ENCODE data around the gene RRP15.
A peak's percentile ranks its signal among the peaks of the same experiment; 100 is the strongest.

RRP15 gene

GRCh38 chr1:218368686-218369085 lies 83.6 kb downstream of the RRP15 start:
- H2BK5ac ChIP-seq (ENCODE audit: low read length), result no peak overlapping the region
- H3K27ac ChIP-seq (replicated peaks; ENCODE audit: low read length), result no peak overlapping the region
- H3K4me2 ChIP-seq (ENCODE audit: insufficient read depth, low read length, poor library complexity, severe bottlenecking), result no peak overlapping the region
- H3K18ac ChIP-seq (ENCODE audit: low read length), result no peak overlapping the region
- no peak for DNase-seq (ENCODE audit: low spot score)
- no peak overlapping the region for H3K4ac ChIP-seq (ENCODE audit: low read length)
- no peaks in the 10 kb centered on the region for H3K36me3 ChIP-seq (replicated peaks in 1 of 2; ENCODE audit: control insufficient read depth in 2 of 2, insufficient read depth in 2 of 2, low read length in 2 of 2)
- H2AK5ac ChIP-seq (ENCODE audit: low read depth, low read length), result no peak overlapping the region
- WGBS, 2 donors (ENCODE audit: extremely low coverage in 2 of 2, insufficient read length in 2 of 2, insufficient replicate concordance in 1 of 2), result no CpG with 5 or more reads among the region's 7 CpGs
- no peak overlapping the region for H2BK15ac ChIP-seq (ENCODE audit: low read length)
- no peak overlapping the region for H2AFZ ChIP-seq (ENCODE audit: low read length)
- no peak overlapping the region for H3K23ac ChIP-seq (ENCODE audit: low read depth, low read length, poor library complexity)
- no peaks in the 10 kb centered on the region for H3K79me1 ChIP-seq (ENCODE audit: low read depth, low read length)
- no peak overlapping the region for H2BK12ac ChIP-seq (ENCODE audit: low read length)
- H3K4me1 ChIP-seq (ENCODE audit: control insufficient read depth in 2 of 2, insufficient read depth in 1 of 2, low read depth in 1 of 2, low read length in 2 of 2), result peaks cover 0 to 5% of the 10 kb centered on the region in 2 donors
- H4K91ac ChIP-seq (ENCODE audit: low read depth, low read length, poor library complexity), result no peak overlapping the region
- no peak overlapping the region for H2BK120ac ChIP-seq (ENCODE audit: low read depth, low read length)
- no peak overlapping the region for H4K8ac ChIP-seq (ENCODE audit: low read depth, low read length)
- H3K4me3 ChIP-seq (ENCODE audit: low read length in 2 of 2), result no peak overlapping the region
- no peak overlapping the region for H3K9ac ChIP-seq (ENCODE audit: low read depth, low read length, poor library complexity)
- H3K9me3 ChIP-seq (replicated peaks in 1 of 2; ENCODE audit: control insufficient read depth in 2 of 2, insufficient read depth in 1 of 2, low read depth in 1 of 2, low read length in 2 of 2), result no peaks in the 10 kb centered on the region
- H3K27me3 ChIP-seq (ENCODE audit: control insufficient read depth in 3 of 3, insufficient read depth in 3 of 3, low read depth in 1 of 3, low read length in 3 of 3), result no peaks in the 10 kb centered on the region
- H3K14ac ChIP-seq (ENCODE audit: low read length), result no peak overlapping the region

- H2AK5ac ChIP-seq (ENCODE audit: low read depth, low read length), result no peak overlapping the region
Observed at GRCh38 chr1:218369688-218370511, 84.8 kb downstream of the RRP15 start.

DNA sequence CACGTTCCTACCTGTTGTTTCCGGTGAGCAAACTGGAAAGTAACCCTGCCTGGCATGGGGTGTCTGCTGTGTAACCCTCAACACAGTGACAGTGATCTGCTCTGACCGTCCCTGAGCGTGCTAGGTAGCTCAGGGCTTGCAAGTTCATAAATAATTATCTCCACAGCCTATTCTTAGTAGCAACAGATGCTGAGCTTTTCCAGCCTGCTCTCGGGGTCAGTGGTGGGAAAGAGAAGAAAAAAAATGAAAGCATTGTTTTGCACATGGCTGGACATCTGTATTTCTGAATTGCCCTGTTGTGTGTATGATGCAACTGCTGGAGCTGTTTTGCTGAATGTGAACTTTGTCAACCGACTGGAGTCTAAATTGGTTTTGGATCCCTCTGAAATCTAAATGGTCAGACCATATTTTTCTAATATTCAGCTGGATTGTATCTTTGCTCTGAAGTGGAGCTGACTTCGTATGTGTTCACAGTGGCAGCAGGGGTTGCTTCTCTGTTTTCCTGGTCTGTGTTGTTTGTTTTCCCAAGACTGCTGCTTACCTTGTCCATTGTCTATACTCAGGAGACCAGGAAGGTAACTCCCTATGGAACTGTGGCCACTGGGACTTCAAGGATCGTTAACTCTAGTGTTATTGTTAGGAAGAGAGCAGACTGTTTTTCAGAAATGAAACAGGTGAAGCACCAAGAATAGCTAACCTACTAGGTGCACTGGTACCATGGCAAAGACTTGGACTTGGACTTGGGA lies 87.0 kb downstream of the RRP15 start:
- Histone ChIP-seq H3K18ac (ENCODE audit: low read length) (peak overlapping the region; percentile 63), H2BK15ac (ENCODE audit: low read length) (no peak overlapping the region), H2AK5ac (ENCODE audit: low read depth, low read length) (no peak overlapping the region), H4K8ac (ENCODE audit: low read depth, low read length) (no peak overlapping the region), H3K27ac (replicated peaks; ENCODE audit: low read length) (no peak overlapping the region), H3K36me3 (replicated peaks in 1 of 2; ENCODE audit: control insufficient read depth in 2 of 2, insufficient read depth in 2 of 2, low read length in 2 of 2) (no peaks in the 10 kb centered on the region), H3K27me3 (ENCODE audit: control insufficient read depth in 3 of 3, insufficient read depth in 3 of 3, low read depth in 1 of 3, low read length in 3 of 3) (no peaks in the 10 kb centered on the region), H2BK120ac (ENCODE audit: low read depth, low read length) (no peak overlapping the region), H2BK12ac (ENCODE audit: low read length) (no peak overlapping the region), H3K14ac (ENCODE audit: low read length) (no peak overlapping the region), H2BK5ac (ENCODE audit: low read length) (no peak overlapping the region), H2AFZ (ENCODE audit: low read length) (no peak overlapping the region), H3K9me3 (replicated peaks in 1 of 2; ENCODE audit: control insufficient read depth in 2 of 2, insufficient read depth in 1 of 2, low read depth in 1 of 2, low read length in 2 of 2) (no peaks in the 10 kb centered on the region), H3K23ac (ENCODE audit: low read depth, low read length, poor library complexity) (no peak overlapping the region), H3K4me2 (ENCODE audit: insufficient read depth, low read length, poor library complexity, severe bottlenecking) (no peak overlapping the region), H3K9ac (ENCODE audit: low read depth, low read length, poor library complexity) (no peak overlapping the region), H3K4ac (ENCODE audit: low read length) (no peak overlapping the region), H4K91ac (ENCODE audit: low read depth, low read length, poor library complexity) (no peak overlapping the region), H3K4me1 (ENCODE audit: control insufficient read depth in 2 of 2, insufficient read depth in 1 of 2, low read depth in 1 of 2, low read length in 2 of 2) (peaks cover 2 to 15% of the 10 kb centered on the region in 2 donors), H3K79me1 (ENCODE audit: low read depth, low read length) (no peaks in the 10 kb centered on the region), H3K4me3 (ENCODE audit: low read length in 2 of 2) (no peak overlapping the region)
- WGBS, 2 donors (ENCODE audit: extremely low coverage in 2 of 2, insufficient read length in 2 of 2, insufficient replicate concordance in 1 of 2), result no CpG with 5 or more reads among the region's 8 CpGs
- DNase-seq (ENCODE audit: low spot score), result no peak

More at GRCh38 chr1:218369688-218370511, 84.8 kb downstream of the RRP15 start:
- Histone ChIP-seq H2BK12ac (ENCODE audit: low read length) (no peak overlapping the region), H3K4ac (ENCODE audit: low read length) (no peak overlapping the region), H4K91ac (ENCODE audit: low read depth, low read length, poor library complexity) (no peak overlapping the region), H3K27ac (replicated peaks; ENCODE audit: low read length) (no peak overlapping the region), H3K9ac (ENCODE audit: low read depth, low read length, poor library complexity) (no peak overlapping the region), H3K79me1 (ENCODE audit: low read depth, low read length) (no peaks in the 10 kb centered on the region), H3K14ac (ENCODE audit: low read length) (no peak overlapping the region), H2BK15ac (ENCODE audit: low read length) (no peak overlapping the region), H3K9me3 (replicated peaks in 1 of 2; ENCODE audit: control insufficient read depth in 2 of 2, insufficient read depth in 1 of 2, low read depth in 1 of 2, low read length in 2 of 2) (no peaks in the 10 kb centered on the region), H2BK120ac (ENCODE audit: low read depth, low read length) (no peak overlapping the region), H3K4me1 (ENCODE audit: control insufficient read depth in 2 of 2, insufficient read depth in 1 of 2, low read depth in 1 of 2, low read length in 2 of 2) (peaks cover 2 to 10% of the 10 kb centered on the region in 2 donors), H4K8ac (ENCODE audit: low read depth, low read length) (no peak overlapping the region), H3K23ac (ENCODE audit: low read depth, low read length, poor library complexity) (no peak overlapping the region), H3K18ac (ENCODE audit: low read length) (no peak overlapping the region), H3K36me3 (replicated peaks in 1 of 2; ENCODE audit: control insufficient read depth in 2 of 2, insufficient read depth in 2 of 2, low read length in 2 of 2) (no peaks in the 10 kb centered on the region), H3K4me2 (ENCODE audit: insufficient read depth, low read length, poor library complexity, severe bottlenecking) (no peak overlapping the region), H2AFZ (ENCODE audit: low read length) (no peak overlapping the region), H3K4me3 (ENCODE audit: low read length in 2 of 2) (no peak overlapping the region), H3K27me3 (ENCODE audit: control insufficient read depth in 3 of 3, insufficient read depth in 3 of 3, low read depth in 1 of 3, low read length in 3 of 3) (no peaks in the 10 kb centered on the region), H2BK5ac (ENCODE audit: low read length) (no peak overlapping the region)
- no peak for DNase-seq (ENCODE audit: low spot score)
- no CpG with 5 or more reads among the region's 2 CpGs for WGBS, 2 donors (ENCODE audit: extremely low coverage in 2 of 2, insufficient read length in 2 of 2, insufficient replicate concordance in 1 of 2)
